ENCODE measurements around the gene MBP. TPM values are rescaled to one million over a fixed set of nuclear protein-coding genes. Genes with fewer than 3 reads are reported as not detected.

MBP gene
- total RNA-seq, 1 donor from 2014 or later = 14.5 TPM

GRCh38 chr18:76997951-76998808 is 134.4 kb downstream of the MBP start:
- TF ChIP-seq CTCF (conservative IDR thresholded peaks at IDR 0.05) = no peak
- Mint-ChIP-seq H3K4me1 (ENCODE audit: unreplicated experiment) (peaks cover 35% of the 10 kb centered on the region), H3K36me3 (no peaks in the 10 kb centered on the region), H3K27me3 (no peaks in the 10 kb centered on the region), H3K9me3 (no peaks in the 10 kb centered on the region), H3K27ac (no peak overlapping the region), H3K4me3 (no peak overlapping the region)
- DNase-seq (ENCODE audit: extremely low spot score, unreplicated experiment) = no peak

- DNase-seq (ENCODE audit: extremely low spot score, unreplicated experiment) = no peak
- peaks cover 43% of the 10 kb centered on the region for H3K4me1 Mint-ChIP-seq (ENCODE audit: unreplicated experiment)
- no peak overlapping the region for H3K4me3 Mint-ChIP-seq
- H3K9me3 Mint-ChIP-seq = no peaks in the 10 kb centered on the region
- no peaks in the 10 kb centered on the region for H3K36me3 Mint-ChIP-seq
- no peaks in the 10 kb centered on the region for H3K27me3 Mint-ChIP-seq
- no peak for TF ChIP-seq CTCF (conservative IDR thresholded peaks at IDR 0.05)
- H3K27ac Mint-ChIP-seq = no peak overlapping the region
Observed at GRCh38 chr18:76996429-76996828, 136.2 kb downstream of the MBP start.

GRCh38 chr18:76995896-76996295 is 136.7 kb downstream of the MBP start:
- H3K27ac Mint-ChIP-seq = no peak overlapping the region
- no peak overlapping the region for H3K4me3 Mint-ChIP-seq
- no peak for DNase-seq (ENCODE audit: extremely low spot score, unreplicated experiment)
- H3K4me1 Mint-ChIP-seq (ENCODE audit: unreplicated experiment) = peaks cover 47% of the 10 kb centered on the region
- no peaks in the 10 kb centered on the region for H3K9me3 Mint-ChIP-seq
- H3K36me3 Mint-ChIP-seq = no peaks in the 10 kb centered on the region
- no peaks in the 10 kb centered on the region for H3K27me3 Mint-ChIP-seq
- TF ChIP-seq CTCF (conservative IDR thresholded peaks at IDR 0.05) = no peak

- H3K4me1 Mint-ChIP-seq (ENCODE audit: unreplicated experiment) = peaks cover 49% of the 10 kb centered on the region
- H3K36me3 Mint-ChIP-seq = peaks cover 4% of the 10 kb centered on the region
- no peak for DNase-seq (ENCODE audit: extremely low spot score, unreplicated experiment)
- TF ChIP-seq CTCF (conservative IDR thresholded peaks at IDR 0.05) = no peak
- no peaks in the 10 kb centered on the region for H3K27me3 Mint-ChIP-seq
- no peak overlapping the region for H3K27ac Mint-ChIP-seq
- H3K4me3 Mint-ChIP-seq = no peak overlapping the region
- H3K9me3 Mint-ChIP-seq = no peaks in the 10 kb centered on the region
Observed at GRCh38 chr18:76994086-76994654, 138.4 kb downstream of the MBP start.

- Mint-ChIP-seq H3K27me3 (no peaks in the 10 kb centered on the region), H3K9me3 (no peaks in the 10 kb centered on the region), H3K4me3 (no peak overlapping the region), H3K4me1 (ENCODE audit: unreplicated experiment) (peaks cover 49% of the 10 kb centered on the region), H3K36me3 (peaks cover 4% of the 10 kb centered on the region), H3K27ac (no peak overlapping the region)
- DNase-seq (ENCODE audit: extremely low spot score, unreplicated experiment) = peak; percentile 39
- TF ChIP-seq CTCF (conservative IDR thresholded peaks at IDR 0.05) = no peak
Observed at GRCh38 chr18:76993573-76993972, 139.0 kb downstream of the MBP start.
